Lung (tissue), 12 donors: Measurements from ENCODE around the gene SFXN5. TPM values are rescaled to one million over a fixed set of nuclear protein-coding genes. Genes with fewer than 3 reads are reported as not detected.

ENCODE experiments used
- ATAC-seq: fragments of 200-7000 bp; cut with Tn5 transposase; one replicate; pipeline ENCODE4 v1.9.1; 2020; ENCODE audit warnings: moderate number of reproducible peaks; ENCODE audit not compliant: insufficient read depth, low FRiP score
- DNase-seq, 3 donors: peaks; one replicate each; pipeline ENCODE4 v3.0.0-alpha.2; 2013 to 2017
- H3K27ac ChIP-seq, 2 donors: one replicate each; pipeline ENCODE4 v1.5.1; 2013; ENCODE audit warnings: mild to moderate bottlenecking in 2 of 2, moderate library complexity in 2 of 2, control low read depth in 1 of 2, inconsistent platforms in 1 of 2, low read depth in 1 of 2, low read length in 1 of 2
- H3K27me3 ChIP-seq, 3 donors: one replicate each; pipeline ENCODE4 v1.5.1; 2013; ENCODE audit warnings: low read length in 2 of 3; ENCODE audit not compliant: control insufficient read depth in 3 of 3, insufficient read depth in 3 of 3
- H3K36me3 ChIP-seq, 4 donors: one replicate each; pipeline ENCODE4 v1.5.1; 2013; ENCODE audit warnings: low read length in 4 of 4, mild to moderate bottlenecking in 1 of 4, moderate library complexity in 1 of 4; ENCODE audit not compliant: control insufficient read depth in 4 of 4, insufficient read depth in 4 of 4
- H3K4me1 ChIP-seq, 5 donors: one replicate each; pipeline ENCODE4 v1.5.1; 2013; ENCODE audit warnings: low read length in 5 of 5, mild to moderate bottlenecking in 2 of 5, moderate library complexity in 1 of 5; ENCODE audit not compliant: control insufficient read depth in 5 of 5, insufficient read depth in 5 of 5
- H3K4me3 ChIP-seq: one replicate; pipeline ENCODE4 v1.5.1; 2013; ENCODE audit warnings: mild to moderate bottlenecking, control low read depth, moderate library complexity
- H3K9ac ChIP-seq, 2 donors: one replicate each; pipeline ENCODE4 v1.5.1; 2013; ENCODE audit warnings: low read length in 2 of 2, control low read depth in 1 of 2; ENCODE audit not compliant: insufficient read depth in 1 of 2
- H3K9me3 ChIP-seq, 4 donors: one replicate each; pipeline ENCODE4 v1.5.1; 2013; ENCODE audit warnings: low read length in 3 of 4, mild to moderate bottlenecking in 1 of 4, moderate library complexity in 1 of 4; ENCODE audit not compliant: control insufficient read depth in 4 of 4, insufficient read depth in 3 of 4
- WGBS, 2 donors: extraction: QIAGEN DNeasy Blood & Tissue Kit; methylation state at CpG; one replicate each; pipeline ENCODE4 v1.1.7; 2013; 5-methylcytosine and 5-hydroxymethylcytosine counted together
- polyA plus RNA-seq, 2 donors: library from polyadenylated mRNA; stranded (reverse); fragments of 200-250 nt; gene quantifications; one replicate each; pipeline ENCODE4 v1.2.1, GENCODE V29; 2013
- total RNA-seq, 2 donors: library from RNA; depleted of rRNA in 1 of 2; stranded (reverse); fragments of >200 nt in 1 of 2; gene quantifications; one replicate each; pipeline ENCODE4 v1.2.1, GENCODE V29; 2014 to 2021
- TF ChIP-seq, protein P1 (sequence below): IDR thresholded peaks from 2 replicates; pipeline ENCODE4 v1.5.1; 2012; ENCODE audit warnings: mild to moderate bottlenecking; ENCODE audit errors: control extremely low read depth, extremely low read depth
- donor health status: control.
- donor health status: control.
- donor health status: Bipolar disorder and iron deficiency.
- donor health status: healthy.
- donor health status: DM: yes; HTN: yes; CAD: no.

The SFXN5 gene
- total and polyA plus RNA-seq, 4 donors, result 8.3 to 15.6 (median 9.6) TPM

- 2 to 5% methylated on average over 74 to 77 of the region's 77 CpGs for WGBS, 2 donors
- TF ChIP-seq, protein P1, sequence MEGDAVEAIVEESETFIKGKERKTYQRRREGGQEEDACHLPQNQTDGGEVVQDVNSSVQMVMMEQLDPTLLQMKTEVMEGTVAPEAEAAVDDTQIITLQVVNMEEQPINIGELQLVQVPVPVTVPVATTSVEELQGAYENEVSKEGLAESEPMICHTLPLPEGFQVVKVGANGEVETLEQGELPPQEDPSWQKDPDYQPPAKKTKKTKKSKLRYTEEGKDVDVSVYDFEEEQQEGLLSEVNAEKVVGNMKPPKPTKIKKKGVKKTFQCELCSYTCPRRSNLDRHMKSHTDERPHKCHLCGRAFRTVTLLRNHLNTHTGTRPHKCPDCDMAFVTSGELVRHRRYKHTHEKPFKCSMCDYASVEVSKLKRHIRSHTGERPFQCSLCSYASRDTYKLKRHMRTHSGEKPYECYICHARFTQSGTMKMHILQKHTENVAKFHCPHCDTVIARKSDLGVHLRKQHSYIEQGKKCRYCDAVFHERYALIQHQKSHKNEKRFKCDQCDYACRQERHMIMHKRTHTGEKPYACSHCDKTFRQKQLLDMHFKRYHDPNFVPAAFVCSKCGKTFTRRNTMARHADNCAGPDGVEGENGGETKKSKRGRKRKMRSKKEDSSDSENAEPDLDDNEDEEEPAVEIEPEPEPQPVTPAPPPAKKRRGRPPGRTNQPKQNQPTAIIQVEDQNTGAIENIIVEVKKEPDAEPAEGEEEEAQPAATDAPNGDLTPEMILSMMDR, result no peak
- Histone ChIP-seq H3K27ac (no peak overlapping the region), H3K36me3 (no peaks in the 10 kb centered on the region), H3K4me1 (peaks cover 0 to 39% (median 4%) of the 10 kb centered on the region in 5 donors), H3K27me3 (peaks cover 6 to 84% (median 82%) of the 10 kb centered on the region in 3 donors), H3K4me3 (no peak overlapping the region), H3K9me3 (peaks cover 0 to 12% (median 0%) of the 10 kb centered on the region in 4 donors), H3K9ac (no peak overlapping the region)
- DNase-seq (peak; percentile 66 to 71 (median 70)), ATAC-seq (no peak)
These were observed 151.0 kb downstream of the SFXN5 start for GRCh38 chr2:72920318-72921087.

GRCh38 chr2:72919414-72920317 lies 151.8 kb downstream of the SFXN5 start:
- no peaks in the 10 kb centered on the region for H3K36me3 ChIP-seq
- no peak overlapping the region for H3K4me3 ChIP-seq
- DNase-seq (peak in 2 of 3 donors; percentile 12 to 27), ATAC-seq (no peak)
- peaks cover 3 to 84% (median 82%) of the 10 kb centered on the region in 3 donors for H3K27me3 ChIP-seq
- H3K4me1 ChIP-seq, result peaks cover 0 to 43% (median 4%) of the 10 kb centered on the region in 5 donors
- peaks cover 0 to 15% (median 0%) of the 10 kb centered on the region in 4 donors for H3K9me3 ChIP-seq
- TF ChIP-seq, protein P1, result no peak
- H3K9ac ChIP-seq, result no peak overlapping the region
- WGBS, 2 donors, result 6 to 10% methylated on average over 47 to 48 of the region's 48 CpGs
- no peak overlapping the region for H3K27ac ChIP-seq

DNA sequence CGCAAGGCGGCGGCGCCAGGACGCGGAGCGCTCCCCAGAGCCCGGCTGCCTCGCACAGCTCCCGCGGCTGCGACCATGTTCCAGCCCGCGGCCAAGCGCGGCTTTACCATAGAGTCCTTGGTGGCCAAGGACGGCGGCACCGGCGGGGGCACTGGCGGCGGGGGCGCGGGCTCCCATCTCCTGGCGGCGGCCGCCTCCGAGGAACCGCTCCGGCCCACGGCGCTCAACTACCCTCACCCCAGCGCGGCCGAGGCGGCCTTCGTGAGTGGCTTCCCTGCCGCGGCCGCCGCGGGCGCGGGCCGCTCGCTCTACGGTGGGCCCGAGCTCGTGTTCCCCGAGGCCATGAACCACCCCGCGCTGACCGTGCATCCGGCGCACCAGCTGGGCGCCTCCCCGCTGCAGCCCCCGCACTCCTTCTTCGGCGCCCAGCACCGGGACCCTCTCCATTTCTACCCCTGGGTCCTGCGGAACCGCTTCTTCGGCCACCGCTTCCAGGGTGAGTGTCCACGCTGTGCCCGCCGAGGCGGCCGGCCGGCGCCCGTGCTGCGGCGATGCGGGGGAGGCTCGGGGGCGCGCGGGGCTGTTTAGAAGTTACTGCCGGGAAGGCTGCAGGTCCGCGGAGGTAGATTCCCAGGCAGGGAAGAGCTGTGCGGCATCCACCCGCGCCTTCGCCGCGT lies 153.5 kb downstream of the SFXN5 start:
- Histone ChIP-seq H3K4me3 (no peak overlapping the region), H3K9ac (no peak overlapping the region), H3K27me3 (peaks cover 10 to 84% (median 84%) of the 10 kb centered on the region in 3 donors), H3K27ac (no peak overlapping the region), H3K36me3 (no peaks in the 10 kb centered on the region), H3K4me1 (peaks cover 0 to 35% (median 4%) of the 10 kb centered on the region in 5 donors), H3K9me3 (peaks cover 0 to 9% (median 0%) of the 10 kb centered on the region in 4 donors)
- peak in 1 of 3 donors; percentile 23 for DNase-seq
- ATAC-seq, result no peak
- WGBS, 2 donors, result 0 to 3% methylated on average over 49 to 89 of the region's 89 CpGs
- TF ChIP-seq, protein P1, result no peak
